GM06990 (cell line): ENCODE data around the gene SF3A1.
A peak's percentile ranks its signal among the peaks of the same experiment; 100 is the strongest.

Source experiments
- DNase-seq: peaks from one replicate; pipeline ENCODE4 v3.0.0-alpha.2; 2011; ENCODE audit not compliant: insufficient read length; ENCODE audit errors: extremely low read depth
- H3K27me3 ChIP-seq: replicated peaks from 2 replicates; pipeline ENCODE4 v1.6.0; 2011; ENCODE audit warnings: low read length; ENCODE audit not compliant: control insufficient read depth, insufficient read depth
- H3K36me3 ChIP-seq: 2 replicates; pipeline ENCODE4 v1.5.1; 2011; ENCODE audit warnings: low read length; ENCODE audit not compliant: control insufficient read depth, insufficient read depth
- H3K4me3 ChIP-seq: replicated peaks from 2 replicates; pipeline ENCODE4 v1.5.1; 2011; ENCODE audit warnings: low read depth, mild to moderate bottlenecking, control low read depth, low read length
- TF ChIP-seq, protein P1 (sequence below): IDR thresholded peaks from 2 replicates; pipeline ENCODE4 v1.5.1; 2011; ENCODE audit warnings: low read length, control low read depth, mild to moderate bottlenecking, inconsistent platforms; ENCODE audit not compliant: insufficient read depth, poor library complexity, severe bottlenecking

The SF3A1 gene

GRCh38 chr22:30362651-30363281 lies 6.1 kb upstream of the SF3A1 start:
- H3K36me3 ChIP-seq: no peaks in the 10 kb centered on the region; the same call in none of the 2 replicates
- TF ChIP-seq, protein P1, sequence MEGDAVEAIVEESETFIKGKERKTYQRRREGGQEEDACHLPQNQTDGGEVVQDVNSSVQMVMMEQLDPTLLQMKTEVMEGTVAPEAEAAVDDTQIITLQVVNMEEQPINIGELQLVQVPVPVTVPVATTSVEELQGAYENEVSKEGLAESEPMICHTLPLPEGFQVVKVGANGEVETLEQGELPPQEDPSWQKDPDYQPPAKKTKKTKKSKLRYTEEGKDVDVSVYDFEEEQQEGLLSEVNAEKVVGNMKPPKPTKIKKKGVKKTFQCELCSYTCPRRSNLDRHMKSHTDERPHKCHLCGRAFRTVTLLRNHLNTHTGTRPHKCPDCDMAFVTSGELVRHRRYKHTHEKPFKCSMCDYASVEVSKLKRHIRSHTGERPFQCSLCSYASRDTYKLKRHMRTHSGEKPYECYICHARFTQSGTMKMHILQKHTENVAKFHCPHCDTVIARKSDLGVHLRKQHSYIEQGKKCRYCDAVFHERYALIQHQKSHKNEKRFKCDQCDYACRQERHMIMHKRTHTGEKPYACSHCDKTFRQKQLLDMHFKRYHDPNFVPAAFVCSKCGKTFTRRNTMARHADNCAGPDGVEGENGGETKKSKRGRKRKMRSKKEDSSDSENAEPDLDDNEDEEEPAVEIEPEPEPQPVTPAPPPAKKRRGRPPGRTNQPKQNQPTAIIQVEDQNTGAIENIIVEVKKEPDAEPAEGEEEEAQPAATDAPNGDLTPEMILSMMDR: no peak
- H3K4me3 ChIP-seq: no peak overlapping the region
- H3K27me3 ChIP-seq: no peaks in the 10 kb centered on the region
- DNase-seq: no peak

DNA sequence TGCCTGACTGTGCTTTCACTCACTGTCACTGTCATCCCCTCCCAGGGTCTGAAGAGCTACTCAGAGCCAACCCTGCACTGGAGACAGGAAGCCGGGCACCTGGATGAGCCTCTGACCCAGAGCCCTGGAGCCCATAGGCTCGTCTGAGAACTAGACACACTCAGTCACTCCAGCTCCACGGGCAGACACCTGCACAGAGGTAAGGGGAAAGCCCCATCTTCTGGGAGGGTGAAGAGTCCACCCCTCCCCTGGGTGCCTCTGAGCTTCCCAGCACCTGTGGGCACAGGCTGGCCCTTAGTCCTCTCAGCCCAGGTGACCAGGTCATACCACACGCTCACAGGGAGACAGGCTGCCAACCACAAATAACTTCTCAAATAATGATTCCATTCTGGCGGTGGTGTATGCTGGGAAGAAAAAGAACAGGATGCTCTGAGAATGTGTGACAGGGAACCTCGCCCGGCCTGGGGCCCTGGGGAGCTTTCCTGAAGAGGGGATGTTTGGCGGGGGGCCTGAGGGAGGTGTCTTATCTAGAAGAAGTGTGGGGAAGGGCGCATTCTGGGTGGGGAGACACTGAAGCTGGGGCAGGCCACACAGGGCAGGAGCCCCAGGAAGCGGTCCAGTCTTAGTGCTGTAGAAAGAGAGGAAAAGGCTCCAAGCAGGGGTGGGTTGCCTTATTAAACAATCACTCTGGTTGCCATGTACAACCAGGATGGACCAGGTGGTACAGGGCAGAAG lies 5.4 kb upstream of the SF3A1 start:
- Histone ChIP-seq H3K36me3 (no peaks in the 10 kb centered on the region; the same call in none of the 2 replicates), H3K4me3 (no peak overlapping the region), H3K27me3 (no peaks in the 10 kb centered on the region)
- TF ChIP-seq, protein P1: no peak
- no peak for DNase-seq

DNA sequence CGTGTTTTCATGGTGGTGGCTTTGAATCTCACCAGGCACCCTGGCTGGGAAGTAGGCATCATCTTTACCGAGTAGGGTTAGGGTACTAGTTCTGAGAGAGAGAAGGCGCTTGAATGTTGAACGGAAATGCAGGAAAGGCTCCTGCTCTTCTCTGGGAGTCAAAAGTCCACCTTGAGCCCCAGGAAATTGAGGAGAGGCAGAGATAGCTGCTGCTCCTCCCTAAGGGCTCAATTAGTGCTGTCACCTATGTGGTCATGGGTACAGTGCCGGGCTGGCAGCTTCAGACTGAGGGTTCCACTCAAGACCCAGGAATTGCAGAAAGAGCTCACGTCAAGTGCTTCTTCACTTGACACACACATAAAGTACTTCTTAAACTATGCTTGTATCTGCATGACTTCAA lies 1.8 kb upstream of the SF3A1 start:
- DNase-seq: no peak
- Histone ChIP-seq H3K4me3 (no peak overlapping the region), H3K36me3 (no peaks in the 10 kb centered on the region; the same call in 1 of the 2 replicates), H3K27me3 (no peaks in the 10 kb centered on the region)
- TF ChIP-seq, protein P1: no peak

DNA sequence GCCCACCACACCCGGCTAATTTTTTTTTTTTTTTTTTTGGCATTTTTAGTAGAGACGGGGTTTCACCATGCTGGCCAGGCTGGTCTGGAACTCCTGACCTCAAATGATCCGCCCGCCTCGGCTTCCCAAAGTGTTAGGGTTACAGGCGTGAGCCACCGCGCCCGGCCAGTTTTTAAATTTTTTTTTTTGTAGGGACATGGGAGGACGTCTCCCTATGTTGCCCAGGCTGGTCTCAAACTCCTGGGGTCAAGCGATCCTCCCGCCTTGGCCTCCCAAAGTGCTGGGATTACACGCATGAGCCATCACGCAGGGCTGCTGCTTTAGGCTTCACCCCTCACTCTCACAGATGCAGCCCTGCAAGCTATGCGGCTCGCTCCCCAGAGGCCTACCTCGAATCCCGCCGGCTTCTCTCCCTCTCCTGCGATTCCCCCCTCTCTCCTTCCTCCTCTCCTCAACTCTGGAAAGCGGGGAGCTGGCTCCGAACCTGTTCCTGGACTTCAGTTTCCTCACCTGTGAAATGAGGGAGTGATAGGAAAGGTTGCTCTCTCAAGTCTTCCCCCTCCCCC lies 1.0 kb upstream of the SF3A1 start:
- Histone ChIP-seq H3K36me3 (peaks cover 2% of the 10 kb centered on the region), H3K4me3 (no peak overlapping the region), H3K27me3 (no peaks in the 10 kb centered on the region)
- TF ChIP-seq, protein P1: no peak
- no peak for DNase-seq

- H3K4me3 ChIP-seq: peak overlapping the region; percentile 93
- no peaks in the 10 kb centered on the region for H3K27me3 ChIP-seq
- DNase-seq: no peak
- TF ChIP-seq, protein P1: no peak
- H3K36me3 ChIP-seq: peaks cover 6% of the 10 kb centered on the region
Observed at GRCh38 chr22:30357236-30357570, 509 bp upstream of the SF3A1 start.
